H1 (cell line): ENCODE measurements around the gene RPS6KA2. TPM values are rescaled to one million over a fixed set of nuclear protein-coding genes. Genes with fewer than 3 reads are reported as not detected.

Experiments
- FOSL1 ChIP-seq: IDR thresholded peaks from 2 replicates; pipeline ENCODE4 v1.6.1; 2011; ENCODE audit warnings: mild to moderate bottlenecking, low read depth, low read length, moderate library complexity; ENCODE audit not compliant: insufficient read depth
- polyA plus RNA-seq, 7 experiments: library from polyadenylated mRNA; depleted of rRNA in 3 of 7; stranded (reverse) in 5 of 7; unstranded in 2 of 7; fragments of >200 nt in 5 of 7; fragments of 200-250 nt in 2 of 7; gene quantifications; 1 replicate in 5 of 7; 2 replicates in 1 of 7; 4 replicates in 1 of 7; pipeline versions ENCODE4 v1.2.1 to v1.2.3, GENCODE V29; 2011 to 2013; ENCODE audit warnings: missing spikeins in 2 of 7, mixed read lengths in 2 of 7
- total RNA-seq: library from RNA; stranded (reverse); fragmentation: NEBNext Ultra II Directional; extraction: Animal tissue kit (Norgen Biotek cat#: 25700); gene quantifications from 2 replicates; pipeline ENCODE4 v1.2.1, GENCODE V29; 2021

Gene RPS6KA2
- total and polyA plus RNA-seq, 2 of the 8 experiments (the other 6 are each of a cell fraction or from before 2014, with no cell fraction given) = 8.8 to 25.7 TPM

DNA sequence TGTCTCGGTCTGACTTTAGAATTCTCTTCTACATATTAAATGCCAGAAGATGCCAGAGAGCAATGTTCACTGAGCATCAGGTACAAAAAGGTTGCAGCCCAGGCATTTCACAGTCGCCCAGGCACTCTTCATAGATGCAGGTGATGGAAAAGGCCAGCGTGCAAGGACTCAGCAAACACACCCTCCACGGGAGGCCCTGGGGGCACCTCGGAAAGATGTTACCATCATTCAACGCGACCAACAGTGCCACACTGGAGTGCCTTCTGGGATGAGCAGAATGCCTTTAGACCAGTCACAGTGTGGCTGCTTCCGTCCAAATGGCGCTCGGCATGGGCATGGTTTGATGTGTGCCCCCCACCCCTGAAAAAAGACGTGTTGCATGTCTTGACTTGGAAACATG, 36.0 kb downstream of the RPS6KA2 start (continued):
- TF ChIP-seq FOSL1 = no peak
